ENCODE data around the gene ZNF618. TPM values are rescaled to one million over a fixed set of nuclear protein-coding genes. Genes with fewer than 3 reads are reported as not detected.

Gene ZNF618
- polyA plus RNA-seq, 1 of the 3 experiments (the other 2 are of a cell fraction), result 6.2 TPM

- ChIA-PET POLR2A (no interaction called here), CTCF (interaction anchor here (1.3 to 5.7 kb wide), 4 partner anchors 23 to 278 kb away, joined by 3 to 133 read pairs (median 32); partner anchors contain the start of gene COL27A1)
- Histone ChIP-seq H3K4me2 (no peak overlapping the region), H2AFZ (ENCODE audit: low read depth) (no peak overlapping the region), H3K36me3 (replicated peaks in 1 of 2; ENCODE audit: control insufficient read depth in 1 of 2, insufficient read depth in 2 of 2, low read length in 1 of 2) (no peaks in the 10 kb centered on the region), H3K9ac (no peak overlapping the region), H3K27ac (ENCODE audit: low read depth in 2 of 2, low read length in 1 of 2) (no peak overlapping the region), H3K4me3 (ENCODE audit: low read depth in 2 of 2, low read length in 1 of 2) (no peak overlapping the region), H3F3A (replicated peaks; ENCODE audit: insufficient read depth) (no peaks in the 10 kb centered on the region), H4K20me1 (ENCODE audit: insufficient read depth) (no peaks in the 10 kb centered on the region), H3K9me3 (no peaks in the 10 kb centered on the region), H3K27me3 (ENCODE audit: insufficient read depth) (no peaks in the 10 kb centered on the region; the same call in 1 of the 2 replicates), H3K79me2 (ENCODE audit: insufficient read depth) (no peaks in the 10 kb centered on the region), H3K4me1 (ENCODE audit: control insufficient read depth in 1 of 2, insufficient read depth in 2 of 2, low read depth in 1 of 2, low read length in 1 of 2) (no peaks in the 10 kb centered on the region), H3K9me2 (no peaks in the 10 kb centered on the region)
- TF ChIP-seq RAD21 (IDR thresholded peaks at IDR 0.05; ENCODE audit: low read length) (no peak), NRF1 (IDR thresholded peaks at IDR 0.05; ENCODE audit: low read depth, low read length) (no peak), RCOR1 (IDR thresholded peaks at IDR 0.05; ENCODE audit: low read length) (no peak), TCF12 (IDR thresholded peaks at IDR 0.05) (no peak)
- TF ChIP-seq, protein P1, sequence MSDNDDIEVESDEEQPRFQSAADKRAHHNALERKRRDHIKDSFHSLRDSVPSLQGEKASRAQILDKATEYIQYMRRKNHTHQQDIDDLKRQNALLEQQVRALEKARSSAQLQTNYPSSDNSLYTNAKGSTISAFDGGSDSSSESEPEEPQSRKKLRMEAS (IDR thresholded peaks at IDR 0.05; ENCODE audit: low read depth), result no peak
- no peak for DNase-seq
- WGBS (ENCODE audit: low lambda C conversion rate), result 83% methylated on average over 2 of the region's 9 CpGs
Measured at GRCh38 chr9:114085387-114085789, 209.3 kb downstream of the ZNF618 start.

GRCh38 chr9:114086009-114086408 lies 209.9 kb downstream of the ZNF618 start:
- 63% methylated on average over 6 of the region's 6 CpGs for WGBS (ENCODE audit: low lambda C conversion rate)
- Histone ChIP-seq H3K4me1 (ENCODE audit: control insufficient read depth in 1 of 2, insufficient read depth in 2 of 2, low read depth in 1 of 2, low read length in 1 of 2) (no peaks in the 10 kb centered on the region), H3K4me2 (no peak overlapping the region), H3K27me3 (ENCODE audit: insufficient read depth) (no peaks in the 10 kb centered on the region; the same call in 1 of the 2 replicates), H3K9ac (no peak overlapping the region), H2AFZ (ENCODE audit: low read depth) (no peak overlapping the region), H3K36me3 (replicated peaks in 1 of 2; ENCODE audit: control insufficient read depth in 1 of 2, insufficient read depth in 2 of 2, low read length in 1 of 2) (no peaks in the 10 kb centered on the region), H3K9me2 (no peaks in the 10 kb centered on the region), H3K4me3 (ENCODE audit: low read depth in 2 of 2, low read length in 1 of 2) (no peak overlapping the region), H3K9me3 (no peaks in the 10 kb centered on the region), H3F3A (replicated peaks; ENCODE audit: insufficient read depth) (no peaks in the 10 kb centered on the region), H3K79me2 (ENCODE audit: insufficient read depth) (no peaks in the 10 kb centered on the region), H3K27ac (ENCODE audit: low read depth in 2 of 2, low read length in 1 of 2) (no peak overlapping the region), H4K20me1 (ENCODE audit: insufficient read depth) (no peaks in the 10 kb centered on the region)
- ChIA-PET CTCF (interaction anchor here (1.3 to 5.7 kb wide), 3 partner anchors 22 to 206 kb away, joined by 5 to 133 read pairs (median 59); partner anchors contain the start of gene COL27A1), POLR2A (no interaction called here)
- TF ChIP-seq IRF3 (IDR thresholded peaks at IDR 0.05; ENCODE audit: low read depth, low read length), result no peak
- TF ChIP-seq MEF2A (IDR thresholded peaks at IDR 0.05; ENCODE audit: borderline replicate concordance, low read depth), result no peak
- no peak for TF ChIP-seq USF2 (IDR thresholded peaks at IDR 0.05; ENCODE audit: borderline replicate concordance, low read depth, low read length)
- TF ChIP-seq EP300 (IDR thresholded peaks at IDR 0.05; ENCODE audit: borderline replicate concordance in 1 of 2, low read depth in 1 of 2, low read length in 1 of 2), result no peak
- TF ChIP-seq, protein P2, sequence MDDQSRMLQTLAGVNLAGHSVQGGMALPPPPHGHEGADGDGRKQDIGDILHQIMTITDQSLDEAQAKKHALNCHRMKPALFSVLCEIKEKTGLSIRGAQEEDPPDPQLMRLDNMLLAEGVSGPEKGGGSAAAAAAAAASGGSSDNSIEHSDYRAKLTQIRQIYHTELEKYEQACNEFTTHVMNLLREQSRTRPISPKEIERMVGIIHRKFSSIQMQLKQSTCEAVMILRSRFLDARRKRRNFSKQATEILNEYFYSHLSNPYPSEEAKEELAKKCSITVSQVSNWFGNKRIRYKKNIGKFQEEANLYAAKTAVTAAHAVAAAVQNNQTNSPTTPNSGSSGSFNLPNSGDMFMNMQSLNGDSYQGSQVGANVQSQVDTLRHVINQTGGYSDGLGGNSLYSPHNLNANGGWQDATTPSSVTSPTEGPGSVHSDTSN (IDR thresholded peaks at IDR 0.05), result no peak
- no peak for TF ChIP-seq NRF1 (IDR thresholded peaks at IDR 0.05; ENCODE audit: low read depth, low read length)
- TF ChIP-seq TCF12 (IDR thresholded peaks at IDR 0.05), result no peak
- TF ChIP-seq ZBTB33 (IDR thresholded peaks at IDR 0.05; ENCODE audit: borderline replicate concordance, low read depth), result no peak
- no peak for TF ChIP-seq JUND (IDR thresholded peaks at IDR 0.05)
- TF ChIP-seq TEAD4 (IDR thresholded peaks at IDR 0.05; ENCODE audit: borderline replicate concordance, insufficient read depth), result no peak
- TF ChIP-seq GABPA (IDR thresholded peaks at IDR 0.05; ENCODE audit: low read depth), result no peak
- no peak for TF ChIP-seq SIN3A (IDR thresholded peaks at IDR 0.05; ENCODE audit: borderline replicate concordance, low read depth, low read length)
- no peak for TF ChIP-seq RCOR1 (IDR thresholded peaks at IDR 0.05; ENCODE audit: low read length)
- no peak for TF ChIP-seq RXRA (IDR thresholded peaks at IDR 0.05; ENCODE audit: borderline replicate concordance, low read depth)
- TF ChIP-seq RAD21 (IDR thresholded peaks at IDR 0.05; ENCODE audit: low read length), result no peak
- TF ChIP-seq, protein P3, sequence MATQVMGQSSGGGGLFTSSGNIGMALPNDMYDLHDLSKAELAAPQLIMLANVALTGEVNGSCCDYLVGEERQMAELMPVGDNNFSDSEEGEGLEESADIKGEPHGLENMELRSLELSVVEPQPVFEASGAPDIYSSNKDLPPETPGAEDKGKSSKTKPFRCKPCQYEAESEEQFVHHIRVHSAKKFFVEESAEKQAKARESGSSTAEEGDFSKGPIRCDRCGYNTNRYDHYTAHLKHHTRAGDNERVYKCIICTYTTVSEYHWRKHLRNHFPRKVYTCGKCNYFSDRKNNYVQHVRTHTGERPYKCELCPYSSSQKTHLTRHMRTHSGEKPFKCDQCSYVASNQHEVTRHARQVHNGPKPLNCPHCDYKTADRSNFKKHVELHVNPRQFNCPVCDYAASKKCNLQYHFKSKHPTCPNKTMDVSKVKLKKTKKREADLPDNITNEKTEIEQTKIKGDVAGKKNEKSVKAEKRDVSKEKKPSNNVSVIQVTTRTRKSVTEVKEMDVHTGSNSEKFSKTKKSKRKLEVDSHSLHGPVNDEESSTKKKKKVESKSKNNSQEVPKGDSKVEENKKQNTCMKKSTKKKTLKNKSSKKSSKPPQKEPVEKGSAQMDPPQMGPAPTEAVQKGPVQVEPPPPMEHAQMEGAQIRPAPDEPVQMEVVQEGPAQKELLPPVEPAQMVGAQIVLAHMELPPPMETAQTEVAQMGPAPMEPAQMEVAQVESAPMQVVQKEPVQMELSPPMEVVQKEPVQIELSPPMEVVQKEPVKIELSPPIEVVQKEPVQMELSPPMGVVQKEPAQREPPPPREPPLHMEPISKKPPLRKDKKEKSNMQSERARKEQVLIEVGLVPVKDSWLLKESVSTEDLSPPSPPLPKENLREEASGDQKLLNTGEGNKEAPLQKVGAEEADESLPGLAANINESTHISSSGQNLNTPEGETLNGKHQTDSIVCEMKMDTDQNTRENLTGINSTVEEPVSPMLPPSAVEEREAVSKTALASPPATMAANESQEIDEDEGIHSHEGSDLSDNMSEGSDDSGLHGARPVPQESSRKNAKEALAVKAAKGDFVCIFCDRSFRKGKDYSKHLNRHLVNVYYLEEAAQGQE (IDR thresholded peaks at IDR 0.05; ENCODE audit: low read depth, low read length), result no peak
- no peak for DNase-seq
